ENCODE data around the gene NGEF. TPM values are rescaled to one million over a fixed set of nuclear protein-coding genes. Genes with fewer than 3 reads are reported as not detected.
A peak's percentile ranks its signal among the peaks of the same experiment; 100 is the strongest.

The NGEF gene
- total and polyA plus RNA-seq, 8 donors = 2.6 to 30.9 (median 5.9) TPM

DNA sequence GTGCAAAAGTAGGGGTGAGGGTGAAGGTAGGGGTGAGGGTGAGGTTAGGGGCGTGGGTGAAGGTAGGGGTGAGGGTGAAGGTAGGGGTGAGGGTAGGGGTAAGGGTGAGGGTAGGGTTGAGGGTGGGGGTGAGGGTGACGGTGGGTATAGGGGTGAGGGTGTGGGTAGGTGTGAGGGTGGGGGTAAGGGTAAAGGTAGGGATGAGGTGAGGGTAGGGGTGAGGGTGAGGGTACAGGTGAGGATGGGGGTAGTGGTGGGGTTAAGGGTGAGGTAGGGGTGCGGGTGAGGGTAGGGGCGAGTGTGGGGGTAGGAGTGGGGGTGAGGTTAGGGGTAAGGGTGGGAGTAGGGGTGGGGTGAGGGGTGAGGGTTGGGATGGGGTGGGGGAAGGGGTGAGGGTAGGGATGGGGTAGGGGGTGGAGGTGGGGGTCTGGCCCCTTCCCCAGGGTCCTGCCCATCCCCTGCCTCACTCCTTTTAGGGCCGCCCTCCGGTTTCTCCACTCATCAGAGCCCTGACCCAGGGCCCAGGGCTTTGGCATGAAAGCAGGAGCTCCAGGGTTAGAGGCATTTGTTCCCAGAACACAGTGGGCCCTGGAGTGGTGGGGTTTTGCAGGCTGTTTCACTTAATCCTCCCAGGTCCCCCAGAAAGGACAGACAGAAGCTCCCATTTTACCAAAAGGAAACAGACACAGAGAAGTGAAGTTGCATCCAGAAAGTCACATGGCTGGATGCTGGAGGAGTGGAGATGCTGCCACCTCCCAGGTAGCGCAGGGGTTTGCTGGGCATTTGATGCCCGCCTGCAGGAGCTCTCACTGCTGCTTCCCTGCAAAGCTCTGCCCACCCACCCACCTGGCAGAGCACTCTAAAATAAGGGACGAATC is 116.1 kb downstream of the NGEF start:
- TF ChIP-seq, protein P1, sequence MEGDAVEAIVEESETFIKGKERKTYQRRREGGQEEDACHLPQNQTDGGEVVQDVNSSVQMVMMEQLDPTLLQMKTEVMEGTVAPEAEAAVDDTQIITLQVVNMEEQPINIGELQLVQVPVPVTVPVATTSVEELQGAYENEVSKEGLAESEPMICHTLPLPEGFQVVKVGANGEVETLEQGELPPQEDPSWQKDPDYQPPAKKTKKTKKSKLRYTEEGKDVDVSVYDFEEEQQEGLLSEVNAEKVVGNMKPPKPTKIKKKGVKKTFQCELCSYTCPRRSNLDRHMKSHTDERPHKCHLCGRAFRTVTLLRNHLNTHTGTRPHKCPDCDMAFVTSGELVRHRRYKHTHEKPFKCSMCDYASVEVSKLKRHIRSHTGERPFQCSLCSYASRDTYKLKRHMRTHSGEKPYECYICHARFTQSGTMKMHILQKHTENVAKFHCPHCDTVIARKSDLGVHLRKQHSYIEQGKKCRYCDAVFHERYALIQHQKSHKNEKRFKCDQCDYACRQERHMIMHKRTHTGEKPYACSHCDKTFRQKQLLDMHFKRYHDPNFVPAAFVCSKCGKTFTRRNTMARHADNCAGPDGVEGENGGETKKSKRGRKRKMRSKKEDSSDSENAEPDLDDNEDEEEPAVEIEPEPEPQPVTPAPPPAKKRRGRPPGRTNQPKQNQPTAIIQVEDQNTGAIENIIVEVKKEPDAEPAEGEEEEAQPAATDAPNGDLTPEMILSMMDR (IDR thresholded peaks at IDR 0.05) = no peak
- TF ChIP-seq POLR2AphosphoS5 (IDR thresholded peaks at IDR 0.05) (no peak), EP300 (IDR thresholded peaks at IDR 0.05) (no peak), POLR2A (IDR thresholded peaks at IDR 0.05) (no peak)
- H3K4me1 ChIP-seq = no peaks in the 10 kb centered on the region
- 93 to 95% (median 94%) methylated on average over 6 to 9 of the region's 9 CpGs for WGBS, 5 donors
- H3K27ac ChIP-seq = no peak overlapping the region
- H3K4me3 ChIP-seq = no peak overlapping the region
- intact Hi-C loops (cut with DNase I; ENCODE audit: low total_unique reads) = no loop called here
- no peak for DNase-seq
- peaks cover 0 to 30% (median 0%) of the 10 kb centered on the region in 3 donors for H3K27me3 ChIP-seq
- no peaks in the 10 kb centered on the region for H3K9me3 ChIP-seq
- peaks cover 0 to 6% (median 3%) of the 10 kb centered on the region in 4 donors for H3K36me3 ChIP-seq

DNA sequence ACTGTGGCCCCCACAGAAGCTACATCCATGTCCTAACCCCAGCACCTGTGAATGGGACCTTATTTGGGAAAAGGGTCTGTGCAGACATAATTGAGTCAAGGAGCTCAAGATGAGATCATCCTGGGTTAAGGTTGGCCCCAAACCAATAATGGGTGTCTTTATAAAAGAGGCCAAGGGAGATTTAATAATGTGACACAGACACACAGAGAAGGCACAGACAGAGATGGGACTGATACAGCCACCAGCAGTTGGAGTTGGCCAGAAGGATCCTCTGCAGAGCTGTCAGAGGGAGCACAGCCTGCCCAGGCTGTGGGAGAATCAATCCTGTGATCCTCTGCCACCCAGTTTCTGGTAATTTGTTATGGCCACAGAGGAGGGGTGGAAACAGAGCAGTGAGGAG is 116.9 kb downstream of the NGEF start:
- DNase-seq = no peak
- H3K36me3 ChIP-seq = peaks cover 0 to 11% (median 3%) of the 10 kb centered on the region in 4 donors
- H3K27ac ChIP-seq = no peak overlapping the region
- no peak for TF ChIP-seq POLR2A (IDR thresholded peaks at IDR 0.05)
- TF ChIP-seq, protein P1 (IDR thresholded peaks at IDR 0.05) = no peak
- no peak for TF ChIP-seq EP300 (IDR thresholded peaks at IDR 0.05)
- TF ChIP-seq POLR2AphosphoS5 (IDR thresholded peaks at IDR 0.05) = no peak
- peaks cover 0 to 1% (median 0%) of the 10 kb centered on the region in 4 donors for H3K4me1 ChIP-seq
- intact Hi-C loops (cut with DNase I; ENCODE audit: low total_unique reads) = no loop called here
- no peak overlapping the region for H3K4me3 ChIP-seq
- no peaks in the 10 kb centered on the region for H3K9me3 ChIP-seq
- H3K27me3 ChIP-seq = peaks cover 0 to 30% (median 0%) of the 10 kb centered on the region in 3 donors

DNA sequence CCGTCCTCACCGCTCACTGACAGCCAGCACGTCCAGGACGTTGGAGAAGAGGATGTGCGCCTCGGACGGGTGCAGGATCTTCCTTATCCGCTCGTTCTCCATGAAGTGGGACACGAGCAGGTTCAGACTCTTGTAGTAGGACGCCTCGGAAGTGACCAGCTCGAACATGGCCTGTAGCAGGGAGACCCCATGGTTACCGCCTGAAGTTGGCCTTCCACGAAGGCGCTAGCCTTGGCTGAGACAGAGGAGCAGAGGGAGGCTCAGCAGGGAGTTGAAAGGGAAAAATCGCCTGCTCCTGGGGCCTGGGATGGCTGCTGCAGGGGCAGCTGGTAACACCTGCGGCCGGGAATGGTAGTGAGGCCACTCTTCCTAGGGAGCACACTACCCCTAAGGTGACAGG is 118.3 kb downstream of the NGEF start:
- TF ChIP-seq, protein P1 (IDR thresholded peaks at IDR 0.05) = no peak
- TF ChIP-seq EP300 (IDR thresholded peaks at IDR 0.05) (no peak), POLR2A (IDR thresholded peaks at IDR 0.05) (no peak), POLR2AphosphoS5 (IDR thresholded peaks at IDR 0.05) (no peak)
- peak in 1 of 2 donors; percentile 22 for DNase-seq
- H3K4me3 ChIP-seq = no peak overlapping the region
- H3K27ac ChIP-seq = no peak overlapping the region
- peaks cover 0 to 5% (median 0%) of the 10 kb centered on the region in 4 donors for H3K4me1 ChIP-seq
- peaks cover 0 to 43% (median 0%) of the 10 kb centered on the region in 3 donors for H3K27me3 ChIP-seq
- WGBS, 5 donors = 90 to 93% (median 92%) methylated on average over 19 of the region's 19 CpGs
- no peaks in the 10 kb centered on the region for H3K9me3 ChIP-seq
- intact Hi-C loops (cut with DNase I; ENCODE audit: low total_unique reads) = no loop called here
- peaks cover 0 to 12% (median 3%) of the 10 kb centered on the region in 4 donors for H3K36me3 ChIP-seq

DNA sequence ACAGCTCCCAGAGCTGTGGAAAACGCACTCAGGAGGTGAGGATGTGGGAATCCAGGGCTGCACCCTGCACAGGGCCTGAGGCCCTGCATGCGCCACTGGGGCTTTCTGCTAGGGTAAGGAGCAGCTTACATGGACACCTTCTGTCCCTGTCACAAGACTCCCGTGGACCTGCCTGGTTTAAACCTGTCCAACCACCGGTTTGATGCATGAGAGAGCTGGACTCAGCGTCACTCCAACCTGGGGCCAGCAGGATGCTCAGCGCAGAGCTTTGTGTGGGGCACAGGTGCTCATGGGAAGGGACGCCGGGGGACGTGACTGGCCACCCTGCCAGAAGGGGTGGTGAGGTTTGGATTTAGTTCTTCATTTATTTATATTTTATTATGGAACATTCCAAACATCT is 118.8 kb downstream of the NGEF start:
- Histone ChIP-seq H3K36me3 (peaks cover 0 to 12% (median 3%) of the 10 kb centered on the region in 4 donors), H3K27ac (no peak overlapping the region), H3K9me3 (no peaks in the 10 kb centered on the region), H3K27me3 (peaks cover 0 to 46% (median 0%) of the 10 kb centered on the region in 3 donors), H3K4me3 (no peak overlapping the region), H3K4me1 (peaks cover 0 to 5% (median 0%) of the 10 kb centered on the region in 4 donors)
- intact Hi-C loops (cut with DNase I; ENCODE audit: low total_unique reads) = no loop called here
- WGBS, 5 donors = 84 to 91% (median 89%) methylated on average over 8 to 9 of the region's 9 CpGs
- DNase-seq = peak in 1 of 2 donors; percentile 21
- TF ChIP-seq POLR2A (IDR thresholded peaks at IDR 0.05) (no peak), POLR2AphosphoS5 (IDR thresholded peaks at IDR 0.05) (no peak), EP300 (IDR thresholded peaks at IDR 0.05) (no peak)
- TF ChIP-seq, protein P1 (IDR thresholded peaks at IDR 0.05) = no peak
